Activated CD4-positive, alpha-beta T cell treated with anti-CD3 and anti-CD28 coated beads, Interleukin-2, amount 50 U/mL, for 24 hours (primary cell): ENCODE results near the gene TMC3.
"Not testable (repeated sequence)": the region's sequence is repeated elsewhere in the genome, so short reads cannot be mapped to it uniquely, and the experiment has no call there.

Source experiments
- DNase-seq, 2 donors: peaks; one replicate each; pipeline ENCODE4 v3.0.0-alpha.2; 2020; ENCODE audit warnings: low read depth in 1 of 2, low spot score in 1 of 2

Gene TMC3

DNA sequence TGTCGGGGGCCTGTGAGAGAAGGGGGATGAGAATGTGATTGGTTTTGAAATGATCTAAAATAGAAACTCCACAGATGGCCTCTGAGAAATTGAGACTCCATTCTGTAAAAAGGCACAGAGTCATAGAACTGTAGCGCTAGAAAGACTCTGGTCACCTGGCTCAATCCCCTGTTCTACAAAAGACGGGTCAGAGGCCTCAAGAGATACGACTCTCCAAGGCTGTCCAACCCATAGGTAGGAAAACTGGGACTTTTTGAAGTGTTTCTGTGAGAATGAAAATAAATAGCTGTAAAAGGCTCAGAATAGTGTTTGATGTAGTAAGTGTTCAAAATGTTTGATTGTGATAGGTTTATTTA, 11.7 kb upstream of the TMC3 start:
- no peak for DNase-seq

DNA sequence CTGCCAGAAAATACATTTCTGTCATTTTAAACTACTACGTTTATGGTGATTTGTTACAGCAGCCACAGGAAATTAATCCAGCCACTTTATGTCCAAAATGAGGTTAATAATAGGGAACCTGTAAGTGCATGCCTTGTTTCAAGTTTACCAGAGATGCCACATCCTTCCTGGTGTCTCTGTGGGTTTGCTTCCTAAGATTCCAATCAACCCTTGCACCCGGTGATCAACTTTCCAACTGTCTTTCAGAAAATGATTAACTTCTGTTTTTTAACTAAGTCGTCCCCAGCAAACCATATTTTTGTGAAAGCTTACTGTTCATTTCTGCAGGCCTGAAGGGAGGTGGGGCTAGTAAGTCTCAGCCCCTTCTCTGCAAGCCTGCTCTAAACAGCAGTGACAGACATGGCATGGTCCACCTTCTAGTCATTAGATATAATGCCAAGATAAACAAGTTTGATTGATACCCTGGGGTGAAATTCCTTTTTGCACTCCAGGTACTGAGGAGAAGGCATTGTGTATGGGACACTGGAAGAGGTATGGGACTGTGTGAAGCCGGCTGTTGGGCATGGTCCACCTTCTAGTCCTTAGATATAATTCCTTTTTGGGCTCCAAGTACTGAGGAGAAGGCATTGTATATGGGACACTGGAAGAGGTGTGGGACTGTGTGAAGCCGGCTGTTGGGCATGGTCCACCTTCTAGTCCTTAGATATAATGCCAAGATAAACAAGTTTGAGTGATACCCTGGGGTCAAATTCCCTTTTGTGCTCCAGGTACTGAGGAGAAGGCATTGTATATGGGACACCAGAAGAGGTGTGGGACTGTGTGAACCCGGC, 11.1 kb upstream of the TMC3 start:
- no peak for DNase-seq

DNA sequence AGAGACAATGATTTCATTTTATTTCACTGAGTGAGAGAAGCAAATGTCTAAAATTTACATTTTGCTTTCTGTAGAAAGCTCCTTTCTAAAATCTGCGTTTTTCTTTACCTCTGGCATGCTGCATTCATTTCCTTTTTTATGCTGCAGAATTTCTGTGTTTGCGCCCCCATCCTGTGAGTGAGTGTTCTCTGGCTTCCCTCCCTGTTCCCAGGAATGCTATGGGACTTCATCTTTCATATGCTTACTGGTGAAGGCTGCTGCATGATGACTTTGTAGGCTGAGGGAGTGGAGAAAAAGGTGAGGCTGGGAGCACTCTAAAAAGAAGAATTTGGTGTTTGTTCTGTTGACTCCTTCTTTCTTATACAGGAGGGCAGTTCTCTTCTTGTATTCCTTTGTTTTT, 7.7 kb upstream of the TMC3 start:
- no peak for DNase-seq

DNA sequence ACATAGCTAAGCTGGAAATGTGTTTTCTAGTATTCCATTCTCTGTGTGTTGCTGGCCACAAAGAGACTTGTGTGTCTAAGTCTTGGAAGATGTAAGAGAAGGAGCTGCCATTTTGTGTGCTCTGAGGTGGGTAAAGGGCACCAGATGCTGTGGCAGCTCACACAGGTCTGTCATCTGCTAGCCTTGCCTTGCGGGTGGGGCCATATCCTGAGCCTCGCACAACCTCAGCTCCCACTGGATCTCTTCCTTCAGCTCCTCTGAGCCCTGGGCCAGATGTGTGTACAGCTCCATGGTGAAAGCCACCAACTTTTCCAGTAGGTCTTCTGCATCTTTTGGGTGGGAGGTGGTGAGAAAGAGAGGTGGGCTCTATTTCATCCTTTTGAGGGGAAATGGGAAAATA, 6.7 kb upstream of the TMC3 start:
- DNase-seq = no peak

DNA sequence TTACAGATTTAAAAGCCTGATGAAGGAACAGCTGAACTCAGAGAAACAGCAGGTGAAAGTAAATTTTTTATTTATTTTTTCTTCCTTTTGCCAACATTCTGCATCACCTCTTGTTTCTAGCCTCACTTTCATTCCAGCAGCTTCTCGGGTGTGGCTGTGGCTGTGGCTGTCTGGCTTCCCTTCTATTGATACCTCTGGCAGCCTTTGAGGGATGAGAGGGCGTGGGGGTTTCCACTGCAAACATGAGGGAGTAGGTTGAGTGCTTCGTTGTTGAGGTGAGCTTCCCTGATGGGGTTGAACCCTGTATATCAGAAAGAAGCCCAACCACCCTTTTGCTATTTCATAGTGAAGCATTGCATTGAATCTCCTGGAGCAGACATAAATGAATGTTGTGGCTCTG, 6.2 kb upstream of the TMC3 start:
- no peak for DNase-seq

DNA sequence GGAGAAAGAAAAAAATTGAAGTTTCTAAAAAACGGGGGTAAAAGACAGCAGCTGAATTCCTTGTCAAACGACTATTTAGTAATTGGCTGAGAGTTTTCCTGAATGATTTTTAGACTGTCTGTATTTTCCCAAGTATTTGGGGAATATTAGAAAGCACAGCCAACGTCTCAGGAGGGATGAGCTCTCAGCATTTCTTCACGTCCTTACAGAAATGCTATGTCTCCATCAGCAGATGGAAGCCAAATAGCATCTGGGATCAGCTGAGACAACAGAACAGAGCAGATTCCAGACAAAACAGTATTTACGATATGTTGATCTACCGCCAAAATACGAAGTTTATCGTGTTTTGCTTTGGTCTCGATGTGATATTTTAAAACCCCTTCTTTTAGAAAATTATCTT, 5.3 kb upstream of the TMC3 start:
- DNase-seq = no peak

DNA sequence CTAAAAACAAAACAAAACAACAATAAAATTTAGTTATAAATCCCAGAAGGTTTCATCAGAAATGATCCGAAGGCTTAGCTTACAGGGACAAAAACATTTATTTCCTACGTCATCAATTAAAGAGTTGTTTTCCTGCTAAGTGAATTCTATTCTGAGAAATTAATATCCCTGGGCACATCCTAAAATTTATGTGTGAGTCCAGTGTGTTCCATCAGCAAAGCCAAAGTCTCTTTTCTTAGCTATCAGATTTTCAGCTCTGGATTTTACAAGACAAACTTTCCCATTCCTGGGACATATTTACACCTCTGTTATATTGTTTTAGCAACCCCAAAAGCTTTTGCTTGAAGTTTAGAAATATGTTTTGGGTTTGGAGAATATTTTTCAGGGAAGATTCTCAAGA, 4.4 kb upstream of the TMC3 start:
- no peak for DNase-seq

DNA sequence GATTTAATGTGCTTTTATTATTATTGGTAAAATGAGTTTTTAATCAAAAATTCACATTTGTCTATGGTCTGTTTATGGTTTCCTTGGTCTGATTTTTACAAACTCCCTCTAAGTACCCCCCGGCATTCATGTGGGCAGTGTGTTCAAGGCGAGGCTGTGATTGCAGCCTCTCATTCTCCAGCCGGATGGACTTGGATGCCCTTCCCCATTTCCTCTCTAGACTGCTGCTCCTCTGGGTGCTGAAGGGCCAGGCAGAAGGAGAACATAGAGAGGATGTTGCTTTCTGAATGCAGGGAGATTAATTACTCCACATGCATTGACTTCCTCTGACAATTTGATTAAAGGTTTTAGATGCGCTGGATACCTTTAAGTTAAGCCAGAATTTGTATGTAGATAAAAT, 3.9 kb upstream of the TMC3 start:
- no peak for DNase-seq

DNA sequence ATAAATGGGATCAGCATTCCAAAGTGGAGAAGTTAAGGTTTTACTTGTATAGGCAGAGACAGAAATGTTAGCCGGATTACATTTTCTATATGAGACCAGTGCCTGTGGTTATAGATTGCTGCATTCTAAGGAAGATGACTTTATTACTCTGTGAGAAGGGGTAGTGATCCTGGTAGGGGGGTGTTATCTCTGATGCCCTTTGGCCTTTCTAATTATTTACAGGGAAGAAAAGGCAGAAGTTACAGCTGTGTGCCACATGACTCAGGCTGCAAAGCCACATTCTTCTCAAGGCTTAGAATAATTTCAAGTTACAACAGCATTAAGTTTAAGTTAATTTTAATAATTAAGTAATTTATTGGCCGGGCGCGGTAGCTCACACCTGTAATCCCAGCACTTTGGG, 2.2 kb upstream of the TMC3 start:
- DNase-seq = no peak

DNA sequence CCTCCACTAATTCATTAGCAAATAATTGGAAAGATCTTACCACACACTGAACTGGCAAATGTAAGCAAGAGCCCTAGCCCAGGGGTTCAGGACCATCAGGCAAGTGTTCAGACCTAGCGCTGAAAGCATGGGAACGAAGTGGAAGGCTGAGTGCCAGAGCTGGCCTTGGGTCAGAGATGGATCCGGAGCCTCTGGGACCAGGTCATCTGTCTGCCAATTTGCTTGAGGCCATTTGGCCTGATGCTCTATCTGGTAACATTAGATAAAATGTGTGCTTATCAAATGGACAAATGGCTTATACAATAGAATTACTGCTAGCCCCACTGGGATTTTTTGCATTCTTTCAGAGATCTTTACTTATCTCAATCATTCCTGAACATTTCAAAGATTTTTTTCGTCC, 1.4 kb upstream of the TMC3 start:
- DNase-seq = no peak

DNA sequence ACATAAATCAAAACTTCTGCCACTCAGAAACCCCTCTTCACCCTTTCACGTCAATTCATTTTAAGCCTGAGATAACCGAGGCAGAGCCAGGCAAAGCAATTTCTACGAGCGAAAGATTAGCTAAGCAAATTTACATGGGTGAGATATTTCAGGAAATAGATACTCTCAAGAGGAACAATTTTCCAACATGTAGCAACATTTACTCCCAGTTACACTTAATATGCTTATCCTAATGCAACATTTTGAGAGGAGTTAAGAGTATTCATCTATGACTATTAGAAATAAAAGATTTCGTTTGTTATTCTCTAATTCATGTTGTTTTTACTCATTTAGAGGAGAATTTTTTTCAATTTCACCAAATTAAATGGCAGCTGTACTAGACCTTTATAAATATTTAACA, 837 bp downstream of the TMC3 start:
- no peak for DNase-seq

DNA sequence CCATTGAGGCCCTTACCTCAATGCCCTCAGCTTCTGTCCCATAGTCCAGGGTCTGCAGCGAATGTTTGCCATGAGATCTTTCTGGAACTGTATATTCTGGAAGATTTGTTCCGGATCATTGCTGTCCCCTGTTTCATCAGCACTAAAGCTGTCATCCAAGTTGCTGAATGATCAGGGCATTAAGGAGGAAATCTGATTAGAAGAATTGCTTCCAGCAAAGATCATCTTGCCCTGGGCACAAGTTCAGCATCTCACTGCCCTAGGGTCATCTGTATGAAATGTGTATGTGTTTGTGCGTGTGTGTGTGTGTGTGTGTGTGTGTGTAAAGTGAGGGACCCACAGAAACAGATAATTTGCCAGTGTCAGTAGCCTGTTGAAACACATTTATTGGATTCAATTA, 1.4 kb downstream of the TMC3 start:
- DNase-seq = no peak

DNA sequence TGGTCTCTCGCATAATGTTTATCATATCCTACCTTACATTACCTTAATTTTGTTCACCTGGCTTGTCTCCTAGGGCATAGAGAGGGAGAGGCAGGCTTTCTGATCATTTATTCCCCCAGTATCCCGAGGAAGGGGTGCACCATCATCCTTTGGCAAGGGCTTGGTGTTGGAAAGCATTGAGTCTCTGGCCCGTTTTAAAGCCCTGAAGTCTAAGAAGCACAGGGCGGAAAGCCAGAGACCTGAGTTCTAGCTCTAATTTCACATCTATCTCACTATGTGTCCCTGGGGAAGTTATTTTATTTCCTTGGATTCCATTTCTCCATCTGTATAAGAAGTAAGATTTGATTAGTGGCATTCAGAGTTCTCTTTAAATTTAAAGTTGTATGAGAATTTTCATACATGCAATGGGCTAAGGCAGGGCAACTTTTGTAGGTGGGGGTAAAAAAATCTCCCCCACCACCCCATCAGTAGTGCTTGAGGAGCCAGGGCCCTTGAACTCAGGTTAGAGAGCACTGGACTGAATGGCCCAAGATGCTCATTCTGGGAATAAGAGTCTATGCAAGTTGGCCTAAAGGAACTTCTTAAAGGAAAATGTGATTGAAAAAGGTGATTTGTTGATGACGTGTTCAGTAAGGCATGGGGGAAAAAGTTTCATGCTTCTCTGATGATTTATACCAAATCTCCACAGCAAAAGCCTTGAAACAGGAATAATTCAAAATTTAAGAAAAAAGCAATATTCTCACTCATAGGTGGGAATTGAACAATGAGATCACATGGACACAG, 10.1 kb downstream of the TMC3 start:
- no peak for DNase-seq

DNA sequence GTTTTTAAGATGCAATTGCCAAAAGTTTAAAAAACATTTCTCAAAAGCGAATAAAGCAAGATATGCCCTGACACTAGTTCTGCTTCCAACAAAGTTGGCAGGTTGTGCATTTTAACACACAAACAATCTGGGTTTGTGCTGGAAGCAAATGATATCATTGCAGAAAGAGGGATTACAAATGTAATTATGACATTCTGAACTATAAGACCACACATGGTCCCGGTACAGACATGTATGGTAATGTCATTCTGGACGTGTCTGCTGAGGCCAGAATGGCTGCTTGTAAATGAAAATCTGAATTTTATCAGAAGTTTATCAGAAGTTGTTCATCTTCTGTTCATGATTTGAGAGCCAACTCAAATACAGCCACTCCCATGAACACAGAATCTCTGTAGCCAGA, 10.7 kb downstream of the TMC3 start:
- no peak for DNase-seq

DNA sequence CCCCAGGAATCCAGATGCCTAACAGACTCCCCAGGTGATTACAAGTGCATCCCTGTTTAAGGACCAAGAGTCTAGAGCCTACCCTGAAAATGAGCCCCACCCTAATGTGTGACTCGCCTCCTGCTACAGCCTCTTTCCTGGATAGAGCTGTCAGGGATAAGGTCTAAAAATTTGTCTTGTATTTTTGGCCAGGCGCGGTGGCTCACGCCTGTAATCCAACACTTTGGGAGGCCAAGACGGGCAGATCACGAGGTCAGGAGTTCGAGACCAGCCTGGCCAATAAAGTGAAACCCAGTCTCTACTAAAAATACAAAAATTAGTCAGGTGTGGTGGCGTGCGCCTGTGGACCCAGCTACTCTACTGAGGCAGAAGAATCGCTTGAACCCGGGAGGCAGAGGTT, 11.2 kb downstream of the TMC3 start:
- DNase-seq = no peak

DNA sequence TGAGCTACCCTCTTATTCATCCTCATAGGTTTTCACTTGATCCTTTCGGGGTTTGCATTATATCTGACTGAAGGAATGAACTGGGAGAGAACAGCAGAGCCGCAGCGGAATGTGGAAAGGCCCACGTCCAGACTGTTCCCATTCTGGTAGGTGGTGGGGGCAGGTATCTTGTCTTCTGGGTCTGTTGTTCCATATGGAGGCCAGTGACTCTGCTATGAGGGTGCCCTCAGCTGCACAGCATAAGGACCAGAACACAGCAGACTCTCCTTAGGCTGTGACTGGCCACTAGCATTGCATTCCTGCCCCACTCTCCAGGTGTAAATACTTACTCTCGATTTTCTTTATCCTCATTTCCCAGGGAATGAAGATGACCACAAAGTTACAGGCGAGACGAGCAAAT, 12.1 kb downstream of the TMC3 start:
- no peak for DNase-seq

DNA sequence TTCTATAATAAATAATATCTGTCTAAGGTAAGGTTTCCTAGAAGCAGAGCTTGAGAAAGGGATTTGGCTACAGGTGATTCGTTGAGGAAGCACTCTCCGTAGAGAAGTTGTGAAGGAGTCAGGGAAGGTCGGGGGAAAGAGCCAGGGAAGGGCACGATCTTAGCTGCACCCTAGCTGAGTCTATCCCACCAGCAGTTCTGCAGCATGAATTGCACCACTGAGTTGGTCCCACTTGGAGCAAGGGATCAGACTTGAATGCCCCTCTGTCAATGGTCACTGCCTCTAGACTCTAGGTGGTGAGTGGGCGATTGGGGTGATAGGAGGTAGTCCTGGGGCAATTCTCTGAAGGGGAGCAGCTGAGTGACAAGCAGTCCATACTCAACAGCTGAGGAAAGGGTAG, 13.5 kb downstream of the TMC3 start:
- DNase-seq = no peak

DNA sequence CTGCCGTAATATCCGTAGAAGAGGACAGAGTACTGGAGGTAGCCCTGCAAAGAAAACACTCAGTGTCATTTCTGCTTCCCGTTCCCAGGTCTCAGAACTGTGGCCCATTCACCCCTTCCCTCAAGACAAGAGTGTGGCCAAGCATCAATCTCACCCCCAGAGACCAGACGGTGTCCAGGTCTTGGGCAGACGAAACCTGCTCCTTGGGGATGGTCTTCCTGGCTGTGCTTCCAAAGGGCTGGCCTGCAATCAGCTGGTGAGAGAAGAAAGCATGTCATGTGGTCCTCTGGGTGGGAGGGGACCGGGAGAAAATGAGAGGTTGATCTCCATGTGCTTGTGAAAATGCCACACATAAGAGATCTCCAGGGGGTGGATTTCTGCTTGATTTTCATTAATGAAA, 15.8 kb downstream of the TMC3 start:
- DNase-seq = no peak

DNA sequence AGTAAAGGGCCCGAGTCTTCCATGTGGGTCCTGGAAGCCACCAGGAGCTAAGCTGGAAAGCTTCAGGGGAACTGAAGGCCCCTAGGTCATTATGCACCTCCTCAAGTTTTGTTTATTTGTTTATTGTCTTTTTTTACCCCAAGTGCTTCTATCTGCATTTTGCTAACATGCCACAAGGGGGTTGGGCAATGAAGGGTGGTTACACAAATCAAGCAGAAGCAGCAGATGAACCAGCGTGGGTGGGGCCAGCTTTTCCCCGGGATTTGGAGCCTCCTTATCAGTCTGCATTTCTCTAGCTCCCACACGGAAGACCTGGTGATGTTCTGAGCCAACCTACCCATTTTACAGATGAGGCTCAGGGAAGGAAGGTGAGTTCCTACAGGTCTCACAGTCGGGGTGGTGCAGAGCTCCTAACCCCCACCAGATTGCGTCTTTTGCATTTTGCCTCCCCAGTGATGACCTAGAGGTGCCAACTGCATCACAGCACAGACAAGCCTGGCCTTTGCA, 16.8 kb downstream of the TMC3 start:
- no peak for DNase-seq

DNA sequence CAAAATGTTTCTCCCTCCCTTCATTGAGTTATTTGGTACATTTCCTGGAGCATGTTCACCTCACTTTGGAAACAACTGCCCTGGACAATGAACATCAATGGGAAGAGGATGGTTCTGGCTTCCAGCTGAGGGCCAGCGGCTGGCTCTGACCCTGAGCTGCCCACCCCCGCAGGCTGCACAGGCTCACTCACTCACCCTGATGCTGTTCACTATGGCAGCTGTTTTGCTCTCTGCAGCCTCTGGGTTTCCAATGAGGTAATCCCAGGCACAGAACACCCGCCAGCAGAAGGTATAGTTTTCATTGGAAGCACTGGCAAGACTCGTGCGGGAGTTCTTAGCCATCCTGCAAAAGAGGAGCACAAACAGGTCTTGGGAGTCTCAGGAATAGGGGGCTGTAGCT, 17.8 kb downstream of the TMC3 start:
- DNase-seq = no peak

DNA sequence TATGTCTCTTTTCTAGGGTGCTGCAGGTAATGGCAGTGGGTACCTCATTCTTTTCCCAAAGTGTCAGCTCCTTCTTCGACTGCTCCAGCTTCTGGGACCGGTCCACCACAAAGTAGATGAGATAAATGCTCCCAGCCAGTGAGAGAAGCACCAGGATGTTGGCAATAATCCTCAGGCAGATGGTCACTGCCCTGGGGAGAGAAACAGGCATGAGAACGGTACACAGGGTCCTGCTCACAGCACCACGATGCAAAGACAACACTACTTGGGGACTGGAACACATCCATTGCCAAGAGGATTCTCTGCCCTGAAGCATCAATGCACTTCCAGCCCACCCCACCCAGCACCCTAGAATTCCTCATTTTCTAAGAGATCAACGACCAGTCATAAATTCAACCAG, 22.4 kb downstream of the TMC3 start:
- DNase-seq = no peak

DNA sequence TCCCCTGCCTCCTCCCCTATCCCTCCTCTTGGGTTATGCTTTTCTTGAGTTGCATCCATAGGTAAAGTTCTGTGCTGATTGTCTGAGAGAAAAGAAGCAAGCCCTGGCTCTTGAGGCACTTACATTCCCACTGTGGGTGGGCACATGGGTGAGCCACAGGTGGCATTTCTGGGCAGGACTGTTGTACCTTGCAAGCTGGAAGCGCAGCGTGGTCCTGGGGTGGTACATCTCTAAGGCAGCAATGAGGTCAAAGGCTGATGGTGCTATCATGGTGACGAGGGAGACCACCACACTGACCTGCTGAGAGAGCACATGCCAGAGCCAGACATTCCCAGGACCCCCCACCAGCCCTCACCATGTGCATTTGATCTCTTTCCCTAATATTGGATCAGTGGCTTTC, 24.7 kb downstream of the TMC3 start:
- no peak for DNase-seq

DNA sequence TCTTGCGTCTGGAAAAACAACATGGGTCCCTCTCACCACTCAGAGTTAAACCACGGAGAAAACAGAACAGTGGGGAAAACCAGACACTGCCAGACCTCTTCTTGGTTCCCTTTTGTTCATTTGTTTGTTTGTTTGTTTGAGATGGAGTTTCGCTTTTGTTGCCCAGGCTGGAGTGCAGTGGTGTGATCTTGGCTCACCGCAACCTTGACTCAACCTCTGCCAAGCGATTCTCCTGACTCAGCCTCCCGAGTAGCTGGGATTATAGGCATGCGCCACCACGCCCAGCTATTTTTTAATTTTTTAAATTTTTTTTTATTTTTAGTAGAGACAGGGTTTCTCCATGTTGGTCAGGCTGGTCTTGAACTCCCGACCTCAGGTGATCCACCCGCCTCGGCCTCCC, 25.3 kb downstream of the TMC3 start:
- DNase-seq = not testable (repeated sequence)
